Neural cell (in vitro differentiated cells): ENCODE results near the gene COX7A2. TPM values are rescaled to one million over a fixed set of nuclear protein-coding genes. Genes with fewer than 3 reads are reported as not detected.

Source experiments
- H2AFZ ChIP-seq: fragments of 200-600, 300-800 bp; sonication (generic), shearing (Covaris generic); 2 replicates; pipeline ENCODE4 v1.6.0; 2014; ENCODE audit warnings: low read depth, mild to moderate bottlenecking, antibody characterized with exemption, low read length, moderate library complexity
- H3F3A ChIP-seq: fragments of 200-600 bp; shearing (Covaris generic); 2 replicates; pipeline ENCODE4 v1.6.1; 2016; ENCODE audit warnings: mild to moderate bottlenecking, moderate library complexity, mixed read lengths, antibody characterized with exemption, low read length; ENCODE audit not compliant: insufficient read depth, poor library complexity, severe bottlenecking
- H3K27ac ChIP-seq: fragments of 200-600, 300-800 bp; sonication (generic), shearing (Covaris generic); 2 replicates; pipeline ENCODE4 v1.5.1; 2014; ENCODE audit warnings: mild to moderate bottlenecking, low read length, moderate library complexity
- H3K27me3 ChIP-seq: fragments of 300-800, 200-600 bp; sonication (generic), shearing (Covaris generic); 2 replicates; pipeline ENCODE4 v1.6.0; 2014; ENCODE audit warnings: mild to moderate bottlenecking, low read depth, low read length, moderate library complexity; ENCODE audit not compliant: insufficient read depth
- H3K36me3 ChIP-seq: fragments of 300-800, 200-600 bp; sonication (generic), shearing (Covaris generic); 2 replicates; pipeline ENCODE4 v1.5.1; 2014; ENCODE audit warnings: mild to moderate bottlenecking, antibody characterized with exemption, low read length, moderate library complexity; ENCODE audit not compliant: insufficient read depth
- H3K4me2 ChIP-seq: fragments of 300-800, 200-600 bp; sonication (generic), shearing (Covaris generic); 2 replicates; pipeline ENCODE4 v1.6.0; 2014; ENCODE audit warnings: mild to moderate bottlenecking, low read length
- H3K4me3 ChIP-seq: fragments of 300-800, 200-600 bp; sonication (generic), shearing (Covaris generic); 2 replicates; pipeline ENCODE4 v1.5.1; 2014; ENCODE audit warnings: mild to moderate bottlenecking, low read length, moderate library complexity
- H3K79me2 ChIP-seq: fragments of 200-600 bp; shearing (Covaris generic); replicated peaks from 2 replicates; pipeline ENCODE4 v1.6.0; 2014; ENCODE audit warnings: mild to moderate bottlenecking, low read length, moderate library complexity; ENCODE audit not compliant: insufficient read depth
- H3K9ac ChIP-seq: fragments of 300-800, 200-600 bp; sonication (generic), shearing (Covaris generic); 2 replicates; pipeline ENCODE4 v1.6.1; 2016; ENCODE audit warnings: mild to moderate bottlenecking, low read length, mixed read lengths
- H3K9me2 ChIP-seq: fragments of 200-600 bp; shearing (Covaris generic); 2 replicates; pipeline ENCODE4 v1.6.1; 2016; ENCODE audit warnings: mild to moderate bottlenecking, low read length, mixed read lengths; ENCODE audit not compliant: insufficient read depth
- H3K9me3 ChIP-seq: fragments of 200-600, 300-800 bp; sonication (generic), shearing (Covaris generic); 2 replicates; pipeline ENCODE4 v1.6.1; 2016; ENCODE audit warnings: mild to moderate bottlenecking, mixed run types, low read length, moderate library complexity, mixed read lengths
- H4K20me1 ChIP-seq: fragments of 200-600 bp; shearing (Covaris generic); 2 replicates; pipeline ENCODE4 v1.6.1; 2016; ENCODE audit warnings: mild to moderate bottlenecking, mixed run types; ENCODE audit not compliant: insufficient read depth
- EP300 ChIP-seq: fragments of 450-650 bp; conservative IDR thresholded peaks from 2 replicates; pipeline ENCODE4 v1.6.1; 2014; ENCODE audit warnings: antibody characterized with exemption, mild to moderate bottlenecking, moderate library complexity; ENCODE audit not compliant: poor library complexity, severe bottlenecking
- EZH2 ChIP-seq: fragments of 200-600, 300-800 bp; shearing (Covaris generic), sonication (generic); IDR thresholded peaks from 2 replicates; pipeline ENCODE4 v1.6.1; 2014; ENCODE audit warnings: antibody characterized with exemption, low read length, borderline replicate concordance, mild to moderate bottlenecking; ENCODE audit not compliant: insufficient read depth, poor library complexity, severe bottlenecking
- MXI1 ChIP-seq: fragments of 450-650 bp; conservative IDR thresholded peaks from 2 replicates; pipeline ENCODE4 v1.6.1; 2014; ENCODE audit warnings: antibody characterized with exemption, mild to moderate bottlenecking; ENCODE audit not compliant: poor library complexity, severe bottlenecking
- POLR2AphosphoS5 ChIP-seq: IDR thresholded peaks from 2 replicates; pipeline ENCODE4 v1.6.1; 2012
- RAD21 ChIP-seq: fragments of 450-650 bp; conservative IDR thresholded peaks from 2 replicates; pipeline ENCODE4 v1.6.1; 2014; ENCODE audit warnings: antibody characterized with exemption, mild to moderate bottlenecking, moderate library complexity
- SMC3 ChIP-seq: fragments of 450-650 bp; conservative IDR thresholded peaks from 2 replicates; pipeline ENCODE4 v1.6.1; 2014; ENCODE audit warnings: antibody characterized with exemption, mild to moderate bottlenecking, moderate library complexity; ENCODE audit not compliant: poor library complexity
- TAF1 ChIP-seq: IDR thresholded peaks from 2 replicates; pipeline ENCODE4 v1.6.1; 2012; ENCODE audit warnings: low read depth
- polyA plus RNA-seq: library from polyadenylated mRNA; depleted of rRNA; stranded (reverse); fragments of >200 nt; gene quantifications from 2 replicates; pipeline ENCODE4 v1.2.3, GENCODE V29; 2014
- TF ChIP-seq, protein P1 (sequence below): IDR thresholded peaks from 2 replicates; pipeline ENCODE4 v1.6.1; 2012; ENCODE audit warnings: borderline replicate concordance
- TF ChIP-seq, protein P2 (sequence below): fragments of 450-650 bp; IDR thresholded peaks from 2 replicates; pipeline ENCODE4 v1.5.1; 2014; ENCODE audit warnings: antibody characterized with exemption, mild to moderate bottlenecking, moderate library complexity; ENCODE audit not compliant: poor library complexity, severe bottlenecking

COX7A2 gene
- polyA plus RNA-seq, 1 donor from 2014 or later, result 2,909 TPM

DNA sequence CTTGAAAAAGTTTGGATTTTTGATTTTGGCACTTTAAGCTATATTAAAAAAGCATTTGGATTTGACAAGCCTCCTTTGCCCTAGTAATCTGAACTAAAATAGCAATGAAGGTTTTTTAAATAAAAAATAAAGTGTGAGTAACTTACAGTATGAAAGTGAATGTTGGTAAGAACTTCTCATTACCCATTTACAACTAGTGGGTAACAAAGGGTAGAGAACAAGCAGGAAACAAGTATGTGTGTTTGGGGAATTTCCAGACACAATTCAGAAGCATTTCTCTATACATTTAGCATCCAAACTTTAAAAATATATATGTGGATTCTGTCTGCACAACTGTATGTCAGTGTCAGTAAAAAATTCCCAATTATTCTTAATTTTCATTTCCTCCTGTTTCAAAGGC, 38.1 kb upstream of the COX7A2 start:
- Histone ChIP-seq H3K9me3 (no peaks in the 10 kb centered on the region), H3K36me3 (no peaks in the 10 kb centered on the region), H4K20me1 (no peaks in the 10 kb centered on the region), H3K4me3 (peak overlapping the region; percentile 87), H3K79me2 (peaks cover 75% of the 10 kb centered on the region), H3K9me2 (no peaks in the 10 kb centered on the region), H3K4me2 (peak overlapping the region; percentile 98), H2AFZ (no peak overlapping the region), H3K9ac (peak overlapping the region; percentile 44), H3F3A (no peaks in the 10 kb centered on the region), H3K27me3 (no peaks in the 10 kb centered on the region), H3K27ac (no peak overlapping the region)
- TF ChIP-seq, protein P1, sequence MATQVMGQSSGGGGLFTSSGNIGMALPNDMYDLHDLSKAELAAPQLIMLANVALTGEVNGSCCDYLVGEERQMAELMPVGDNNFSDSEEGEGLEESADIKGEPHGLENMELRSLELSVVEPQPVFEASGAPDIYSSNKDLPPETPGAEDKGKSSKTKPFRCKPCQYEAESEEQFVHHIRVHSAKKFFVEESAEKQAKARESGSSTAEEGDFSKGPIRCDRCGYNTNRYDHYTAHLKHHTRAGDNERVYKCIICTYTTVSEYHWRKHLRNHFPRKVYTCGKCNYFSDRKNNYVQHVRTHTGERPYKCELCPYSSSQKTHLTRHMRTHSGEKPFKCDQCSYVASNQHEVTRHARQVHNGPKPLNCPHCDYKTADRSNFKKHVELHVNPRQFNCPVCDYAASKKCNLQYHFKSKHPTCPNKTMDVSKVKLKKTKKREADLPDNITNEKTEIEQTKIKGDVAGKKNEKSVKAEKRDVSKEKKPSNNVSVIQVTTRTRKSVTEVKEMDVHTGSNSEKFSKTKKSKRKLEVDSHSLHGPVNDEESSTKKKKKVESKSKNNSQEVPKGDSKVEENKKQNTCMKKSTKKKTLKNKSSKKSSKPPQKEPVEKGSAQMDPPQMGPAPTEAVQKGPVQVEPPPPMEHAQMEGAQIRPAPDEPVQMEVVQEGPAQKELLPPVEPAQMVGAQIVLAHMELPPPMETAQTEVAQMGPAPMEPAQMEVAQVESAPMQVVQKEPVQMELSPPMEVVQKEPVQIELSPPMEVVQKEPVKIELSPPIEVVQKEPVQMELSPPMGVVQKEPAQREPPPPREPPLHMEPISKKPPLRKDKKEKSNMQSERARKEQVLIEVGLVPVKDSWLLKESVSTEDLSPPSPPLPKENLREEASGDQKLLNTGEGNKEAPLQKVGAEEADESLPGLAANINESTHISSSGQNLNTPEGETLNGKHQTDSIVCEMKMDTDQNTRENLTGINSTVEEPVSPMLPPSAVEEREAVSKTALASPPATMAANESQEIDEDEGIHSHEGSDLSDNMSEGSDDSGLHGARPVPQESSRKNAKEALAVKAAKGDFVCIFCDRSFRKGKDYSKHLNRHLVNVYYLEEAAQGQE, result no peak
- TF ChIP-seq EZH2 (no peak), EP300 (no peak), TAF1 (no peak), SMC3 (no peak), POLR2AphosphoS5 (no peak), MXI1 (no peak), RAD21 (no peak)
- TF ChIP-seq, protein P2, sequence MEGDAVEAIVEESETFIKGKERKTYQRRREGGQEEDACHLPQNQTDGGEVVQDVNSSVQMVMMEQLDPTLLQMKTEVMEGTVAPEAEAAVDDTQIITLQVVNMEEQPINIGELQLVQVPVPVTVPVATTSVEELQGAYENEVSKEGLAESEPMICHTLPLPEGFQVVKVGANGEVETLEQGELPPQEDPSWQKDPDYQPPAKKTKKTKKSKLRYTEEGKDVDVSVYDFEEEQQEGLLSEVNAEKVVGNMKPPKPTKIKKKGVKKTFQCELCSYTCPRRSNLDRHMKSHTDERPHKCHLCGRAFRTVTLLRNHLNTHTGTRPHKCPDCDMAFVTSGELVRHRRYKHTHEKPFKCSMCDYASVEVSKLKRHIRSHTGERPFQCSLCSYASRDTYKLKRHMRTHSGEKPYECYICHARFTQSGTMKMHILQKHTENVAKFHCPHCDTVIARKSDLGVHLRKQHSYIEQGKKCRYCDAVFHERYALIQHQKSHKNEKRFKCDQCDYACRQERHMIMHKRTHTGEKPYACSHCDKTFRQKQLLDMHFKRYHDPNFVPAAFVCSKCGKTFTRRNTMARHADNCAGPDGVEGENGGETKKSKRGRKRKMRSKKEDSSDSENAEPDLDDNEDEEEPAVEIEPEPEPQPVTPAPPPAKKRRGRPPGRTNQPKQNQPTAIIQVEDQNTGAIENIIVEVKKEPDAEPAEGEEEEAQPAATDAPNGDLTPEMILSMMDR, result no peak

DNA sequence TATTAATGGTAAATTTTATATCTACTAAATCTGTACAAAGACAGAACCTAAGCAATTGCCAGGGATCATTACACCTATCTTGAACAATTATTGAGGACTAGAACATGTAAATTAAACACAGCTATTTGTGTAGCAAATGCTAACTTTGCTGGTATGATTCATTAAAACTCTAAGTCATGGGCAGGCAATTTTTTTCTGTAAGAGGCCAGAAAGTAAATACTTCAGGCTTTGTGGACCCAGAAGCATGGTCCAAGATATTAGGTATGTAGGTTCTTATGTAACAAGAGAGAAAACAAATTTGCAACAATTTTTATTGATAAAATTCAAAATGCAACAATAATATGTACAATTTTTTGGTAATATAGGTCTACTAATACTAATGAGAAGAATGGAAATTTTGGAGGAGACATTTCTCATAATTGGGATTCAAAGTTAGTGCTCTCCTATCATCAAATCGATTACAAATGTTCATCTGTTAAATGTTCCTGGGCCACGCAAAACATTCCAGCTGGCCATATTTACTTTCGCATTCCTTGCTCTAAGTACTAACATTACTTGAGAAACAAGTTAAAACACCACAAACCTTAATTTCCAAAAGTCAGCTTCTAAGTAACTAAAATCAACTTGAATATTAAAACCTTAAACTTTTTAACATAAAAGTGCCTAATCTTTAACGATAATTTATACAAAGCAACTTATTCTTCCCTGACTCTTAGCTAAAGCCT, 36.7 kb upstream of the COX7A2 start:
- Histone ChIP-seq H4K20me1 (no peaks in the 10 kb centered on the region), H3K9me2 (no peaks in the 10 kb centered on the region), H3K27me3 (no peaks in the 10 kb centered on the region), H3K27ac (no peak overlapping the region), H3K9me3 (no peaks in the 10 kb centered on the region), H3K4me3 (peak overlapping the region; percentile 87), H3K36me3 (no peaks in the 10 kb centered on the region), H3F3A (no peaks in the 10 kb centered on the region), H3K4me2 (peak overlapping the region; percentile 98), H2AFZ (no peak overlapping the region), H3K79me2 (peaks cover 74% of the 10 kb centered on the region), H3K9ac (no peak overlapping the region)
- TF ChIP-seq EZH2 (no peak), MXI1 (no peak), EP300 (no peak)
